Right cardiac atrium (tissue), 5 donors: ENCODE results near the gene WIF1. TPM values are rescaled to one million over a fixed set of nuclear protein-coding genes. Genes with fewer than 3 reads are reported as not detected.

Experiments
- ATAC-seq, 2 donors: fragments of 200-7000 bp; cut with Tn5 transposase; one replicate each; pipeline versions ENCODE4 v1.8.0 to v1.9.1; 2020; ENCODE audit warnings: moderate library complexity in 2 of 2, mild to moderate bottlenecking in 1 of 2
- DNase-seq, 3 donors: peaks; one replicate each; pipeline ENCODE4 v3.0.0-alpha.2; 2020
- H3K27ac ChIP-seq: one replicate; pipeline ENCODE4 v1.5.1; 2013; ENCODE audit warnings: mild to moderate bottlenecking, low read length, control low read depth, moderate library complexity
- H3K27me3 ChIP-seq: one replicate; pipeline ENCODE4 v1.6.1; 2013; ENCODE audit not compliant: control insufficient read depth, insufficient read depth
- H3K4me1 ChIP-seq: one replicate; pipeline ENCODE4 v1.6.1; 2013; ENCODE audit warnings: low read length; ENCODE audit not compliant: control insufficient read depth, insufficient read depth
- H3K4me3 ChIP-seq: one replicate; pipeline ENCODE4 v1.5.1; 2013; ENCODE audit warnings: low read length, control low read depth
- H3K9me3 ChIP-seq: one replicate; pipeline ENCODE4 v1.6.1; 2013; ENCODE audit warnings: low read length; ENCODE audit not compliant: control insufficient read depth
- WGBS: extraction: QIAGEN DNeasy Blood & Tissue Kit; methylation state at CpG from one replicate; pipeline ENCODE4 v1.1.7; 2013; 5-methylcytosine and 5-hydroxymethylcytosine counted together
- intact Hi-C, 4 donors: fragments of 100-400 bp; cut with DNase I; formaldehyde crosslinking; loops; one replicate each; pipeline versions ENCODE4 v1.11.0 to v1.14.0; 2022 to 2023
- polyA plus RNA-seq: library from polyadenylated mRNA; stranded (reverse); fragments of 200-250 nt; gene quantifications from one replicate; pipeline ENCODE4 v1.2.3, GENCODE V29; 2013
- total RNA-seq, 4 donors: library from RNA; stranded (reverse); fragmentation: NEBNext Ultra II Directional; extraction: Animal tissue kit (Norgen Biotek cat#: 25700); gene quantifications; one replicate each; pipeline ENCODE4 v1.2.1, GENCODE V29; 2021
- donor health status: healthy with polysubstance abuse.
- donor health status: DM: no; HTN: yes; CAD: no.
- donor health status: DM: no; HTN: no; CAD: no.
- donor health status: DM: no; HTN: yes; CAD: no; lungs with severe emphysema.
- donor health status: DM: yes; HTN: yes; CAD: no.

WIF1 gene
- total and polyA plus RNA-seq, 5 donors = 0.29 to 0.67 (median 0.38) TPM; not detected in 2

GRCh38 chr12:65083581-65083980 lies 37.5 kb downstream of the WIF1 start:
- no peaks in the 10 kb centered on the region for H3K4me1 ChIP-seq
- H3K4me3 ChIP-seq = no peak overlapping the region
- DNase-seq (no peak), ATAC-seq (no peak)
- H3K27me3 ChIP-seq = no peaks in the 10 kb centered on the region
- intact Hi-C loops = no loop called here
- H3K27ac ChIP-seq = no peak overlapping the region
- WGBS = 91% methylated on average over 2 of the region's 2 CpGs
- no peaks in the 10 kb centered on the region for H3K9me3 ChIP-seq

GRCh38 chr12:65082406-65082805 lies 38.7 kb downstream of the WIF1 start:
- Histone ChIP-seq H3K27ac (no peak overlapping the region), H3K4me1 (no peaks in the 10 kb centered on the region), H3K27me3 (no peaks in the 10 kb centered on the region), H3K9me3 (no peaks in the 10 kb centered on the region), H3K4me3 (no peak overlapping the region)
- DNase-seq = no peak
- no peak for ATAC-seq
- intact Hi-C loops = no loop called here

- DNase-seq = no peak
- no peaks in the 10 kb centered on the region for H3K4me1 ChIP-seq
- ATAC-seq = no peak
- H3K27ac ChIP-seq = no peak overlapping the region
- no peak overlapping the region for H3K4me3 ChIP-seq
- H3K27me3 ChIP-seq = no peaks in the 10 kb centered on the region
- intact Hi-C loops = no loop called here
- H3K9me3 ChIP-seq = no peaks in the 10 kb centered on the region
- WGBS = 19% methylated on average over 1 of the region's 1 CpG
These were observed 39.6 kb downstream of the WIF1 start for GRCh38 chr12:65081496-65081895.

GRCh38 chr12:65074932-65075331 lies 46.2 kb downstream of the WIF1 start:
- WGBS = 49% methylated on average over 6 of the region's 6 CpGs
- ATAC-seq = no peak
- intact Hi-C loops = no loop called here
- no peak for DNase-seq
- no peak overlapping the region for H3K4me3 ChIP-seq
- no peaks in the 10 kb centered on the region for H3K9me3 ChIP-seq
- H3K27ac ChIP-seq = no peak overlapping the region
- H3K4me1 ChIP-seq = peaks cover 1% of the 10 kb centered on the region
- H3K27me3 ChIP-seq = no peaks in the 10 kb centered on the region

GRCh38 chr12:65069336-65069735 lies 51.8 kb downstream of the WIF1 start:
- Histone ChIP-seq H3K27ac (no peak overlapping the region), H3K27me3 (no peaks in the 10 kb centered on the region), H3K9me3 (no peaks in the 10 kb centered on the region), H3K4me3 (no peak overlapping the region), H3K4me1 (no peaks in the 10 kb centered on the region)
- WGBS = 86% methylated on average over 2 of the region's 2 CpGs
- DNase-seq (no peak), ATAC-seq (no peak)
- intact Hi-C loops = no loop called here

- Histone ChIP-seq H3K4me3 (no peak overlapping the region), H3K27me3 (no peaks in the 10 kb centered on the region), H3K9me3 (no peaks in the 10 kb centered on the region), H3K27ac (no peak overlapping the region), H3K4me1 (no peaks in the 10 kb centered on the region)
- WGBS = 91% methylated on average over 8 of the region's 8 CpGs
- ATAC-seq (no peak), DNase-seq (no peak)
- intact Hi-C loops = no loop called here
These were observed 53.7 kb downstream of the WIF1 start for GRCh38 chr12:65067383-65067782.

- Histone ChIP-seq H3K27me3 (no peaks in the 10 kb centered on the region), H3K9me3 (no peaks in the 10 kb centered on the region), H3K4me3 (no peak overlapping the region), H3K4me1 (no peaks in the 10 kb centered on the region), H3K27ac (no peak overlapping the region)
- no peak for DNase-seq
- intact Hi-C loops = no loop called here
- WGBS = 63% methylated on average over 4 of the region's 4 CpGs
- no peak for ATAC-seq
These were observed 65.2 kb downstream of the WIF1 start for GRCh38 chr12:65055859-65056258.

- intact Hi-C loops = no loop called here
- WGBS = 83% methylated on average over 9 of the region's 9 CpGs
- no peak for ATAC-seq
- Histone ChIP-seq H3K4me1 (no peaks in the 10 kb centered on the region), H3K27me3 (no peaks in the 10 kb centered on the region), H3K27ac (no peak overlapping the region), H3K4me3 (no peak overlapping the region), H3K9me3 (no peaks in the 10 kb centered on the region)
- DNase-seq = no peak
These were observed 69.9 kb downstream of the WIF1 start for GRCh38 chr12:65051218-65051617.

- Histone ChIP-seq H3K4me3 (no peak overlapping the region), H3K27me3 (no peaks in the 10 kb centered on the region), H3K9me3 (no peaks in the 10 kb centered on the region), H3K4me1 (no peaks in the 10 kb centered on the region), H3K27ac (no peak overlapping the region)
- DNase-seq (no peak), ATAC-seq (no peak)
- 59% methylated on average over 4 of the region's 4 CpGs for WGBS
- intact Hi-C loops = no loop called here
These were observed 75.8 kb downstream of the WIF1 start for GRCh38 chr12:65045269-65045668.

- Histone ChIP-seq H3K4me3 (no peak overlapping the region), H3K27me3 (no peaks in the 10 kb centered on the region), H3K27ac (no peak overlapping the region), H3K9me3 (no peaks in the 10 kb centered on the region), H3K4me1 (no peaks in the 10 kb centered on the region)
- WGBS = 59% methylated on average over 2 of the region's 2 CpGs
- intact Hi-C loops = no loop called here
- DNase-seq (peak in 1 of 3 donors; percentile 5), ATAC-seq (no peak)
These were observed 81.8 kb downstream of the WIF1 start for GRCh38 chr12:65039301-65039700.

GRCh38 chr12:65025136-65025535 lies 96.0 kb downstream of the WIF1 start:
- ATAC-seq = no peak
- no peaks in the 10 kb centered on the region for H3K27me3 ChIP-seq
- no peak for DNase-seq
- H3K9me3 ChIP-seq = no peaks in the 10 kb centered on the region
- H3K27ac ChIP-seq = no peak overlapping the region
- no peaks in the 10 kb centered on the region for H3K4me1 ChIP-seq
- intact Hi-C loops = no loop called here
- WGBS = 45% methylated on average over 2 of the region's 2 CpGs
- no peak overlapping the region for H3K4me3 ChIP-seq

GRCh38 chr12:65023485-65023884 lies 97.6 kb downstream of the WIF1 start:
- Histone ChIP-seq H3K27ac (no peak overlapping the region), H3K4me3 (no peak overlapping the region), H3K9me3 (no peaks in the 10 kb centered on the region), H3K4me1 (no peaks in the 10 kb centered on the region), H3K27me3 (no peaks in the 10 kb centered on the region)
- 55% methylated on average over 2 of the region's 2 CpGs for WGBS
- ATAC-seq (no peak), DNase-seq (no peak)
- intact Hi-C loops = no loop called here
